GM12878 (cell line): ENCODE measurements around the gene VPS26B.

Source experiments
- GATAD2B ChIP-seq: fragments of 450-650 bp; conservative IDR thresholded peaks from 2 replicates; pipeline ENCODE4 v1.6.1; 2017; ENCODE audit warnings: low read depth, mild to moderate bottlenecking, moderate library complexity
- RAD51 ChIP-seq: fragments of 450-650 bp; IDR thresholded peaks from 2 replicates; pipeline ENCODE4 v1.6.1; 2016; ENCODE audit warnings: moderate library complexity, mild to moderate bottlenecking, inconsistent platforms
- SREBF2 ChIP-seq: IDR thresholded peaks from 2 replicates; pipeline ENCODE4 v1.6.1; 2012; ENCODE audit warnings: mild to moderate bottlenecking, low read length
- TF ChIP-seq, protein P1 (sequence below): fragments of 450-650 bp; IDR thresholded peaks from 2 replicates; pipeline ENCODE4 v1.6.1; 2017; ENCODE audit warnings: mild to moderate bottlenecking, low read depth, inconsistent platforms; ENCODE audit not compliant: poor library complexity, severe bottlenecking
- TF ChIP-seq, protein P2 (sequence below): IDR thresholded peaks from 2 replicates; pipeline ENCODE4 v1.6.1; 2011; ENCODE audit warnings: borderline replicate concordance, low read depth, mild to moderate bottlenecking, moderate library complexity, mixed read lengths, low read length; ENCODE audit not compliant: insufficient read depth; ENCODE audit errors: extremely low read length

GRCh38 chr11:134260983-134261382 lies 36.5 kb downstream of the VPS26B start:
- no peak for TF ChIP-seq SREBF2
- TF ChIP-seq RAD51 = no peak
- no peak for TF ChIP-seq GATAD2B
- TF ChIP-seq, protein P1, sequence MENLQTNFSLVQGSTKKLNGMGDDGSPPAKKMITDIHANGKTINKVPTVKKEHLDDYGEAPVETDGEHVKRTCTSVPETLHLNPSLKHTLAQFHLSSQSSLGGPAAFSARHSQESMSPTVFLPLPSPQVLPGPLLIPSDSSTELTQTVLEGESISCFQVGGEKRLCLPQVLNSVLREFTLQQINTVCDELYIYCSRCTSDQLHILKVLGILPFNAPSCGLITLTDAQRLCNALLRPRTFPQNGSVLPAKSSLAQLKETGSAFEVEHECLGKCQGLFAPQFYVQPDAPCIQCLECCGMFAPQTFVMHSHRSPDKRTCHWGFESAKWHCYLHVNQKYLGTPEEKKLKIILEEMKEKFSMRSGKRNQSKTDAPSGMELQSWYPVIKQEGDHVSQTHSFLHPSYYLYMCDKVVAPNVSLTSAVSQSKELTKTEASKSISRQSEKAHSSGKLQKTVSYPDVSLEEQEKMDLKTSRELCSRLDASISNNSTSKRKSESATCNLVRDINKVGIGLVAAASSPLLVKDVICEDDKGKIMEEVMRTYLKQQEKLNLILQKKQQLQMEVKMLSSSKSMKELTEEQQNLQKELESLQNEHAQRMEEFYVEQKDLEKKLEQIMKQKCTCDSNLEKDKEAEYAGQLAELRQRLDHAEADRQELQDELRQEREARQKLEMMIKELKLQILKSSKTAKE = no peak
- TF ChIP-seq, protein P2, sequence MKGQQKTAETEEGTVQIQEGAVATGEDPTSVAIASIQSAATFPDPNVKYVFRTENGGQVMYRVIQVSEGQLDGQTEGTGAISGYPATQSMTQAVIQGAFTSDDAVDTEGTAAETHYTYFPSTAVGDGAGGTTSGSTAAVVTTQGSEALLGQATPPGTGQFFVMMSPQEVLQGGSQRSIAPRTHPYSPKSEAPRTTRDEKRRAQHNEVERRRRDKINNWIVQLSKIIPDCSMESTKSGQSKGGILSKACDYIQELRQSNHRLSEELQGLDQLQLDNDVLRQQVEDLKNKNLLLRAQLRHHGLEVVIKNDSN = no peak
